Right atrium auricular region (tissue), 2 donors: Measurements from ENCODE around the gene EMC1. TPM values are rescaled to one million over a fixed set of nuclear protein-coding genes. Genes with fewer than 3 reads are reported as not detected.
"Not testable (repeated sequence)": the region's sequence is repeated elsewhere in the genome, so short reads cannot be mapped to it uniquely, and the experiment has no call there.

Experiments
- DNase-seq: peaks from one replicate; pipeline ENCODE4 v3.0.0-alpha.2; 2019; ENCODE audit warnings: low spot score
- H3K27ac ChIP-seq, 2 donors: fragments of 200-600 bp; sonication (generic); 1 replicate in 1 of 2; 2 replicates in 1 of 2; pipeline ENCODE4 v1.5.1; 2016 to 2019
- H3K27me3 ChIP-seq, 2 donors: fragments of 200-600 bp; sonication (generic); one replicate each; pipeline versions ENCODE4 v1.5.1 to v1.6.0; 2017 to 2019
- H3K36me3 ChIP-seq: fragments of 200-600 bp; sonication (generic); one replicate; pipeline ENCODE4 v1.5.1; 2016
- H3K4me1 ChIP-seq, 2 donors: fragments of 200-600 bp; sonication (generic); one replicate each; pipeline versions ENCODE4 v1.5.1 to v1.6.0; 2017 to 2019
- H3K4me3 ChIP-seq, 2 donors: fragments of 200-600 bp; sonication (generic); 1 replicate in 1 of 2; 2 replicates in 1 of 2; pipeline ENCODE4 v1.5.1; 2017 to 2019; ENCODE audit warnings: mild to moderate bottlenecking in 1 of 2, moderate library complexity in 1 of 2
- H3K9me3 ChIP-seq, 2 donors: fragments of 200-600 bp; sonication (generic); one replicate each; pipeline ENCODE4 v1.5.1; 2019
- total RNA-seq, 2 donors: library from RNA; depleted of rRNA; stranded (reverse); fragments of >200 nt; gene quantifications; one replicate each; pipeline ENCODE4 v1.1.0, GENCODE V29; 2016
- TF ChIP-seq, protein P1 (sequence below), 2 donors: fragments of 200-600 bp; sonication (generic); IDR thresholded peaks; one replicate each; pipeline ENCODE4 v1.5.1; 2019; ENCODE audit warnings: antibody characterized with exemption in 2 of 2

Gene EMC1
- 10 to 100 TPM; 30.7 to 36.7 TPM for total RNA-seq

DNA sequence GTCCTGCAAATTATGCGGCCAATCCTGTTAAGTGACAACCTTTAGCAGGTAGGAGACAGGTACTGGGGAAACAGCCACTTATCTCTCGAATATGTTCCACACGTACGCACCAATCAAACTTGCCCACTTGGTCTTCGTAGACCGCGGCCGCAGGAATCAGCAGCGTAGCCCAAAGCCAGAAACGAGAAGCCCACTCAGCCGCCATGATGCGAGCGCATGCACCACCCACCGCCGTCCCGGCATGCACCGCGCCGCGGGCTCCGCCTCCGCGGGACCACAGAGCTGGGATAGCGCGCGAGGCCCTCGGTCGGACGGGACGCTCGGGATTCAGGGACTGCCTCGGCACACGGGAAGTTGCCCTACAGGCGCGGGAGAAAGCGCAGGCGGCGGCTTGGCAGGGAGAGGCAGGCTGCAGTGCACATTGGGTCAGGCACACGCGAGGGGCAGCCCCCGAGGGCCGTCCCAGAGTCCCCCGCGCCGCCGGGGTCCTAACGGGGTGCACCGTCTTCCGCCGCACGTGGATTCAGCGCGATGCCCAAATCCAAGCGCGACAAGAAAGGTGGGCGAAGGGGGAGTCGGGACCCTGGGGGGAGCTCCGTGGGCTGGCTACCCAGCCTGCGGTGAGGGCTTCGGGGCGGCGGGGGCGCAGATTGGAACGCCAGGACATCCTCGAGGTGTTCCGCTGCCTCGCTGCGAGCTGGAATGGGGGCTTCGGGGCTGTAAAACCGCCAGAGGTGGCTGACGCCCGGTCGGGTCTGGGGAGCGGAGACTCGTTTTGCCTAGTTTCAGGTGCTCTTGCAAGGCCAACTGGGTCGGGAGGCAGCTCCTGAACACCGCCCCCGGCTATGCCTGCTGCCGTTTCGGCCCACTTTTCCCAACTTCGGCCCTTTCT lies at the start of gene EMC1, which contains the start of gene MRTO4:
TSS of gene EMC1 (minus strand) at position 220 of the 892 bp plus-strand sequence. CDS start at position 205, 15 bp downstream.
TSS of gene MRTO4 (plus strand) at position 501 of the 892 bp plus-strand sequence. CDS start at position 532, 31 bp downstream.
- H3K27ac ChIP-seq: peak within 1 kb of the TSS; percentile 94 to 96
- TF ChIP-seq, protein P1, sequence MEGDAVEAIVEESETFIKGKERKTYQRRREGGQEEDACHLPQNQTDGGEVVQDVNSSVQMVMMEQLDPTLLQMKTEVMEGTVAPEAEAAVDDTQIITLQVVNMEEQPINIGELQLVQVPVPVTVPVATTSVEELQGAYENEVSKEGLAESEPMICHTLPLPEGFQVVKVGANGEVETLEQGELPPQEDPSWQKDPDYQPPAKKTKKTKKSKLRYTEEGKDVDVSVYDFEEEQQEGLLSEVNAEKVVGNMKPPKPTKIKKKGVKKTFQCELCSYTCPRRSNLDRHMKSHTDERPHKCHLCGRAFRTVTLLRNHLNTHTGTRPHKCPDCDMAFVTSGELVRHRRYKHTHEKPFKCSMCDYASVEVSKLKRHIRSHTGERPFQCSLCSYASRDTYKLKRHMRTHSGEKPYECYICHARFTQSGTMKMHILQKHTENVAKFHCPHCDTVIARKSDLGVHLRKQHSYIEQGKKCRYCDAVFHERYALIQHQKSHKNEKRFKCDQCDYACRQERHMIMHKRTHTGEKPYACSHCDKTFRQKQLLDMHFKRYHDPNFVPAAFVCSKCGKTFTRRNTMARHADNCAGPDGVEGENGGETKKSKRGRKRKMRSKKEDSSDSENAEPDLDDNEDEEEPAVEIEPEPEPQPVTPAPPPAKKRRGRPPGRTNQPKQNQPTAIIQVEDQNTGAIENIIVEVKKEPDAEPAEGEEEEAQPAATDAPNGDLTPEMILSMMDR (IDR thresholded peaks at IDR 0.05): no peak

DNA sequence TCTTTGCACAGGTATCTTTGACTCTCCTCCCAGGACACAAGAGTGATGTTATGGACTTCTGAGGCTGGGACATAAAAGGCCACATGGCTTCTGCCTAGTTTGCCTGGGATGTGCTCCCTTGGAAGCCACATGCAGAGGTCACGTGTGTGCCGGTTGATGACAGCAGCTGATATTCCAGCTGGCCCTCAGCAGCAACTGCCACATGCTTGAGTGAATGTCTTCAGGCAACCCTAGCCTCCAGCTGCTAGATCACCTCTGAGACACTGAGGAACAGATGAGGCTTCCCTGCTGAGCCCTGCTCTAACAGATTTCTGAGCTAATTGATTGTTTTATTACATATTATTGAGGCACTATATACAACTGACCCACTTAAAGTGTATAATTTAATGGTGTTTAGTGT lies 48.9 kb upstream of the EMC1 start:
- H3K27ac ChIP-seq: no peak overlapping the region
- no peak for DNase-seq
- H3K36me3 ChIP-seq: peaks cover 22% of the 10 kb centered on the region
- peaks cover 0 to 2% of the 10 kb centered on the region in 2 donors for H3K9me3 ChIP-seq
- H3K27me3 ChIP-seq: no peaks in the 10 kb centered on the region
- H3K4me3 ChIP-seq: no peak overlapping the region
- H3K4me1 ChIP-seq: no peaks in the 10 kb centered on the region
- TF ChIP-seq, protein P1 (IDR thresholded peaks at IDR 0.05): no peak

More for the DNA sequence above, at the start of gene EMC1, which contains the start of gene MRTO4:
- Histone ChIP-seq H3K27me3 (no peaks in the 10 kb centered on the region), H3K36me3 (peaks cover 16% of the 10 kb centered on the region), H3K4me1 (peaks cover 0 to 34% of the 10 kb centered on the region in 2 donors), H3K9me3 (no peaks in the 10 kb centered on the region), H3K4me3 (peak within 1 kb of the TSS; percentile 69 to 89)
- DNase-seq: peak; percentile 73

DNA sequence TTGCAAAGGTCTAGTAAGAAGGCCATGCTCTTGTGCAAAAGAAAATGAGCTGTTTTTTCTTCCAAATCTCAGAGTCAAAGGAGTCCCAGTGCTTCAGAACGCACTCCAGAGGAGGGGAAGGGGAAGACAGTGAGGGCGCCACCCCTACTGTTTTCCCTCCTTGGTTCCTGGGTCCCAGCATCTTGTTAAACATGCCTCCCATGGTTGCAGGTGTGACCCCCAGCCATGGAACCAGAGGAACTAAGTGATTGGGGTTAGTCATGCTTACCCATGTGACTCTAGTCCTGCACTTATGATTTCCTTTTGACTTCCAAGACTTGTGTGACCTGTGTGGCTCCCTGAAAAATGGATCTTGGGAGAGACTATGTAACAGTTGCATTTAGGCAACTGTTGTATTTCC lies 43.3 kb upstream of the EMC1 start:
- Histone ChIP-seq H3K9me3 (peaks cover 0 to 12% of the 10 kb centered on the region in 2 donors), H3K4me1 (no peaks in the 10 kb centered on the region), H3K27ac (no peak overlapping the region), H3K4me3 (no peak overlapping the region), H3K27me3 (no peaks in the 10 kb centered on the region), H3K36me3 (no peaks in the 10 kb centered on the region)
- TF ChIP-seq, protein P1 (IDR thresholded peaks at IDR 0.05): no peak
- DNase-seq: no peak

DNA sequence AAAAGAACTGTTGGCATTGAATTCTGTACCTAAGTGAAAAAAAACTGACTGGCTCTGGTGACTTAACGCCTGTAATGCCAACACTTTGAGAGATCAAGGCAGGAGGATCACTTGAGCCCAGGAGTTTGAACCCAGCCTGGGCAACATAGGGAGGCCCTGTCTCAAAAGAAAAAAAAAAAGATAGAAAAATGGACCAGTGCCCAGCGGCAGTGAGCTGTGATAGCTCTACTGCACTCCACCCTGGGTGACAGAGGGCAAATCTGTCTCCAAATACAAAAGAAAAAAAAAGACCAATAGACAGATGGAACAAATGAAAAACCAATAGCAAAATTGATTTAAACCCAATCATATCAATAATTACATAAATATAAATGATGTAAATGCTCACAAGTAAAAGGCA lies 37.9 kb upstream of the EMC1 start:
- no peaks in the 10 kb centered on the region for H3K27me3 ChIP-seq
- peaks cover 0 to 7% of the 10 kb centered on the region in 2 donors for H3K4me1 ChIP-seq
- H3K4me3 ChIP-seq: peak overlapping the region in 1 of 2 donors; percentile 46
- H3K9me3 ChIP-seq: peaks cover 0 to under 1% of the 10 kb centered on the region in 2 donors
- no peak overlapping the region for H3K27ac ChIP-seq
- H3K36me3 ChIP-seq: no peaks in the 10 kb centered on the region
- no peak for DNase-seq
- TF ChIP-seq, protein P1 (IDR thresholded peaks at IDR 0.05): no peak

DNA sequence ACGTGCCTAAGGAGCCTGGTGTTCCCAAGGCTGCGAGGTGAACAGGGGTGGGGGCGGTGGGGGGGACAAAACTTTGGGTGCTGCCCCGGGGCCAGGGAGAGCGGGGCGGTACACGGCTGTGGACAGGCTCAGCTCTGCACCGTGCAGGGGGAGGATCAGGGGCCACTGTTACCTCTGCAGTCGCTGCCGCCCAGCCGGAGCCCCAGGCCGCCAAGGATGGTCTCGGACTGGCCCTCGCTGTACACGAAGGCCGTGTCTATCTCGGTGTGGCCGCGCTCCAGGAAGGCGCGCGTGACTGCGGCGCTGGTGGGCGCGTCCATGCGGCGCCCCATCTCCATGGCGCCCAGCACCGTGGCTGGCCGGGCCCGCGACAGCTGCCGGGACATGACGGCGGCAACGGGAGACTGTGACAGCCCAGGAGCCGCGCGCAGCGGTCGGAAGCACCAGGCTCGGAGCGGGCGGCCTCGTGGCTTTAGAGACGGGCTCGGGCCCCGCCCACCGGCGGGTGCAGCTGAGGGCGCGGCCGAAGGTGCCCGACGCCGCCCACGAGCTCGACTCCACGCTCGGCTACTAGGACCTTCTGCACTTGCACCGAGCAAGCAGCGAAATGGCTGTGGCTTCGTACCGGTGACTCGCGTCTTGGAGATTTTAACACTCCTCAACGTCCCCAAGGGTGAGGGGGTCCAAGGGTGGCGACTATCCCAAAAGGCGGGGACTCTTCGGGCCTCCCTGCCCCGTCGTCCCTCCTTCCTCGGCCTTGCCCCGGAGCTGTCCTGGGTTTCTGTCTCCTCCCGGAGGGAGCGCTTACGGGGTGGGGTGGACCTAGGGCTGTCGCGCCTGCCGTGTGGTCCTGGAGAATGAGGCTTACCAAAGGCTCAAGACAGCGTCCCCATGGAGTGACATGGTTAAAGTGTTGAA lies 37.3 kb upstream of the EMC1 start, which contains the start of gene AKR7A3:
TSS of gene AKR7A3 (minus strand) at position 447 of the 918 bp plus-strand sequence. CDS start at position 386, 61 bp downstream.
- not testable (repeated sequence) for H3K27ac ChIP-seq

More for the DNA sequence above, 37.3 kb upstream of the EMC1 start, which contains the start of gene AKR7A3:
- DNase-seq, H3K36me3 ChIP-seq, H3K9me3 ChIP-seq, H3K4me1 ChIP-seq, H3K27me3 ChIP-seq: not testable (repeated sequence)
- peak within 1 kb of the TSS; percentile 7 to 46 for H3K4me3 ChIP-seq
